Ascending aorta (tissue), 2 donors: Measurements from ENCODE around the gene VPS37B. TPM values are rescaled to one million over a fixed set of nuclear protein-coding genes. Genes with fewer than 3 reads are reported as not detected.

Source experiments
- DNase-seq, 2 donors: peaks; one replicate each; pipeline ENCODE4 v3.0.0-alpha.2; 2019; ENCODE audit warnings: low spot score in 2 of 2
- H3K27ac ChIP-seq, 2 donors: fragments of 200-600 bp; sonication (generic); one replicate each; pipeline ENCODE4 v1.5.1; 2016 to 2017; ENCODE audit warnings: mild to moderate bottlenecking in 1 of 2
- H3K27me3 ChIP-seq: fragments of 200-600 bp; sonication (generic); one replicate; pipeline ENCODE4 v1.5.1; 2017
- H3K36me3 ChIP-seq, 2 donors: fragments of 200-600 bp; sonication (generic); one replicate each; pipeline ENCODE4 v1.5.1; 2016
- H3K4me1 ChIP-seq, 2 donors: fragments of 200-600 bp; sonication (generic); one replicate each; pipeline ENCODE4 v1.5.1; 2016 to 2017; ENCODE audit warnings: mild to moderate bottlenecking in 1 of 2
- H3K4me3 ChIP-seq, 2 donors: fragments of 200-600 bp; sonication (generic); one replicate each; pipeline ENCODE4 v1.5.1; 2016 to 2017; ENCODE audit warnings: mild to moderate bottlenecking in 1 of 2
- H3K9me3 ChIP-seq, 2 donors: fragments of 200-600 bp; sonication (generic); one replicate each; pipeline ENCODE4 v1.5.1; 2016
- CTCF ChIP-seq, 3 experiments: fragments of 200-600 bp in 2 of 3; fragments of 450-650 bp in 1 of 3; sonication (generic) in 2 of 3; IDR thresholded peaks; one replicate each; pipeline ENCODE4 v1.5.1; 2016 to 2019; ENCODE audit warnings: antibody characterized with exemption in 3 of 3, mild to moderate bottlenecking in 1 of 3, moderate library complexity in 1 of 3
- intact Hi-C: fragments of 100-400 bp; cut with DNase I; formaldehyde crosslinking; loops from one replicate; pipeline ENCODE4 v1.15.1; 2023
- total RNA-seq: library from RNA; depleted of rRNA; stranded (reverse); fragments of >200 nt; gene quantifications from one replicate; pipeline ENCODE4 v1.1.0, GENCODE V29; 2016

VPS37B gene
- total RNA-seq, 1 donor from 2014 or later, result 31.8 TPM

- Histone ChIP-seq H3K4me3 (peak overlapping the region; percentile 44 to 50), H3K27ac (no peak overlapping the region), H3K36me3 (no peaks in the 10 kb centered on the region), H3K4me1 (no peaks in the 10 kb centered on the region), H3K27me3 (no peaks in the 10 kb centered on the region), H3K9me3 (no peaks in the 10 kb centered on the region)
- TF ChIP-seq CTCF (IDR thresholded peaks at IDR 0.05), result no peak
- intact Hi-C loops, result no loop called here
- DNase-seq, result no peak
Observed at GRCh38 chr12:122825773-122826724, 69.9 kb downstream of the VPS37B start.

- Histone ChIP-seq H3K4me3 (no peak overlapping the region), H3K9me3 (no peaks in the 10 kb centered on the region), H3K4me1 (no peaks in the 10 kb centered on the region), H3K27ac (no peak overlapping the region), H3K36me3 (no peaks in the 10 kb centered on the region), H3K27me3 (no peaks in the 10 kb centered on the region)
- intact Hi-C loops, result no loop called here
- TF ChIP-seq CTCF (IDR thresholded peaks at IDR 0.05), result no peak
- no peak for DNase-seq
Observed at GRCh38 chr12:122823429-122823828, 72.5 kb downstream of the VPS37B start.

- intact Hi-C loops, result no loop called here
- H3K36me3 ChIP-seq, result no peaks in the 10 kb centered on the region
- H3K4me1 ChIP-seq, result no peaks in the 10 kb centered on the region
- no peak overlapping the region for H3K4me3 ChIP-seq
- H3K27ac ChIP-seq, result no peak overlapping the region
- DNase-seq, result no peak
- no peaks in the 10 kb centered on the region for H3K9me3 ChIP-seq
- no peak for TF ChIP-seq CTCF (IDR thresholded peaks at IDR 0.05)
- H3K27me3 ChIP-seq, result no peaks in the 10 kb centered on the region
Observed at GRCh38 chr12:122820838-122821271, 75.1 kb downstream of the VPS37B start.

- H3K27me3 ChIP-seq, result no peaks in the 10 kb centered on the region
- DNase-seq, result no peak
- no peaks in the 10 kb centered on the region for H3K9me3 ChIP-seq
- H3K27ac ChIP-seq, result no peak overlapping the region
- H3K4me3 ChIP-seq, result no peak overlapping the region
- H3K36me3 ChIP-seq, result no peaks in the 10 kb centered on the region
- intact Hi-C loops, result no loop called here
- no peaks in the 10 kb centered on the region for H3K4me1 ChIP-seq
- no peak for TF ChIP-seq CTCF (IDR thresholded peaks at IDR 0.05)
Observed at GRCh38 chr12:122820138-122820537, 75.8 kb downstream of the VPS37B start.

GRCh38 chr12:122819209-122819785, 76.6 kb downstream of the VPS37B start:
- DNase-seq, result no peak
- H3K27me3 ChIP-seq, result no peaks in the 10 kb centered on the region
- no peaks in the 10 kb centered on the region for H3K9me3 ChIP-seq
- H3K36me3 ChIP-seq, result no peaks in the 10 kb centered on the region
- no peak overlapping the region for H3K27ac ChIP-seq
- no peaks in the 10 kb centered on the region for H3K4me1 ChIP-seq
- TF ChIP-seq CTCF (IDR thresholded peaks at IDR 0.05), result no peak
- H3K4me3 ChIP-seq, result no peak overlapping the region
- intact Hi-C loops, result no loop called here

Other genes with a start within 250 kb of the VPS37B start
- gene HCAR2, start 192.8 kb downstream of the VPS37B start, total RNA-seq, result 3.9 TPM
- gene HCAR3, start 179.3 kb downstream of the VPS37B start, total RNA-seq, result not detected
- not detected for gene HCAR1, start 165.3 kb downstream of the VPS37B start, total RNA-seq
- gene DENR, start 143.3 kb downstream of the VPS37B start, total RNA-seq, result 12.2 TPM
- not detected for gene CCDC62, start 121.6 kb downstream of the VPS37B start, total RNA-seq
- gene HIP1R, start 60.7 kb downstream of the VPS37B start, total RNA-seq, result 98.7 TPM
- gene ABCB9, start 70.3 kb upstream of the VPS37B start, total RNA-seq, result 19.6 TPM
- gene OGFOD2, start 79.1 kb upstream of the VPS37B start, total RNA-seq, result 19.6 TPM
- gene ARL6IP4, start 84.6 kb upstream of the VPS37B start, total RNA-seq, result 197 TPM